Colonic mucosa (tissue), 4 donors: Measurements from ENCODE around the gene DIP2C. TPM values are rescaled to one million over a fixed set of nuclear protein-coding genes. Genes with fewer than 3 reads are reported as not detected.

Experiments used
- DNase-seq: peaks from one replicate; pipeline ENCODE4 v3.0.0-alpha.2; 2020
- H3K27ac ChIP-seq: fragments of 200-600 bp; one replicate; pipeline ENCODE4 v1.8.0; 2021
- H3K27me3 ChIP-seq: fragments of 200-600 bp; one replicate; pipeline ENCODE4 v1.8.0; 2021
- H3K36me3 ChIP-seq: fragments of 200-600 bp; one replicate; pipeline ENCODE4 v1.8.0; 2021
- H3K4me1 ChIP-seq: fragments of 200-600 bp; one replicate; pipeline ENCODE4 v1.8.0; 2021; ENCODE audit warnings: mild to moderate bottlenecking
- H3K4me3 ChIP-seq: fragments of 200-600 bp; one replicate; pipeline ENCODE4 v1.8.0; 2021
- H3K9ac ChIP-seq, 2 donors: one replicate each; pipeline ENCODE4 v1.7.0; 2013; ENCODE audit warnings: control low read depth in 2 of 2, low read depth in 2 of 2, low read length in 2 of 2
- H3K9me3 ChIP-seq: fragments of 200-600 bp; one replicate; pipeline ENCODE4 v1.8.0; 2021
- intact Hi-C: fragments of 100-400 bp; cut with DNase I; formaldehyde crosslinking; loops from one replicate; pipeline ENCODE4 v1.14.1; 2022
- total RNA-seq, 2 donors: library from RNA; stranded (reverse); fragmentation: NEBNext Ultra II Directional in 1 of 2; extraction: Animal tissue kit (Norgen Biotek cat#: 25700) in 1 of 2; gene quantifications; one replicate each; pipeline ENCODE4 v1.2.1, GENCODE V29; 2021
- TF ChIP-seq, protein P1 (sequence below): fragments of 200-600 bp; IDR thresholded peaks from one replicate; pipeline ENCODE4 v1.8.0; 2022; ENCODE audit warnings: antibody characterized with exemption, mild to moderate bottlenecking
- donor health status: healthy.
- donor health status: DM: no; HTN: no; CAD: no.
- donor health status: DM: no; HTN: no; CAD: no.

The DIP2C gene
- total RNA-seq, 2 donors from 2014 or later = 7.6 to 11.2 TPM

DNA sequence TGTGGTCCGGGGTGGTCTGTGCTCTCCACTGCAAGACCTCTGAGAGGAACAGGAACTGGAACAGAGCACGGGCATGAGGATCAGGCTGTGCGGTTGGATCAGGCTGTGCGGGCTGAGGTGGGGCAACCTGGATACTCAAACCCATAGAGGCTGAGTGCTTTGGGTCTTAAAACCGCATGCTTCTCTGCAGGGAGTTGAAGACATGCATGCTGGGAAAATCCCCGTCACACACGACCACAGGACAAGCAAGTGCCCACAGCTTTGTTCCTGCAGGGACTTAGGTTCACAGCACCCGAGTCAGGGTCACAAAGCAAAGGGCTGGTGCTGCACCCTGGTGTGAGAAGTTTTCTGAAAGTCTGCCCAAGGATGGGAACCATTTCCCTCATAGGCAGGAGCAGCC is 333.0 kb downstream of the DIP2C start:
- intact Hi-C loops = no loop called here
- no peaks in the 10 kb centered on the region for H3K4me1 ChIP-seq
- no peak for DNase-seq
- TF ChIP-seq, protein P1, sequence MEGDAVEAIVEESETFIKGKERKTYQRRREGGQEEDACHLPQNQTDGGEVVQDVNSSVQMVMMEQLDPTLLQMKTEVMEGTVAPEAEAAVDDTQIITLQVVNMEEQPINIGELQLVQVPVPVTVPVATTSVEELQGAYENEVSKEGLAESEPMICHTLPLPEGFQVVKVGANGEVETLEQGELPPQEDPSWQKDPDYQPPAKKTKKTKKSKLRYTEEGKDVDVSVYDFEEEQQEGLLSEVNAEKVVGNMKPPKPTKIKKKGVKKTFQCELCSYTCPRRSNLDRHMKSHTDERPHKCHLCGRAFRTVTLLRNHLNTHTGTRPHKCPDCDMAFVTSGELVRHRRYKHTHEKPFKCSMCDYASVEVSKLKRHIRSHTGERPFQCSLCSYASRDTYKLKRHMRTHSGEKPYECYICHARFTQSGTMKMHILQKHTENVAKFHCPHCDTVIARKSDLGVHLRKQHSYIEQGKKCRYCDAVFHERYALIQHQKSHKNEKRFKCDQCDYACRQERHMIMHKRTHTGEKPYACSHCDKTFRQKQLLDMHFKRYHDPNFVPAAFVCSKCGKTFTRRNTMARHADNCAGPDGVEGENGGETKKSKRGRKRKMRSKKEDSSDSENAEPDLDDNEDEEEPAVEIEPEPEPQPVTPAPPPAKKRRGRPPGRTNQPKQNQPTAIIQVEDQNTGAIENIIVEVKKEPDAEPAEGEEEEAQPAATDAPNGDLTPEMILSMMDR = no peak
- H3K27ac ChIP-seq = no peak overlapping the region
- no peak overlapping the region for H3K4me3 ChIP-seq
- no peaks in the 10 kb centered on the region for H3K27me3 ChIP-seq
- H3K9ac ChIP-seq = no peak overlapping the region
- H3K36me3 ChIP-seq = no peaks in the 10 kb centered on the region
- H3K9me3 ChIP-seq = no peaks in the 10 kb centered on the region

DNA sequence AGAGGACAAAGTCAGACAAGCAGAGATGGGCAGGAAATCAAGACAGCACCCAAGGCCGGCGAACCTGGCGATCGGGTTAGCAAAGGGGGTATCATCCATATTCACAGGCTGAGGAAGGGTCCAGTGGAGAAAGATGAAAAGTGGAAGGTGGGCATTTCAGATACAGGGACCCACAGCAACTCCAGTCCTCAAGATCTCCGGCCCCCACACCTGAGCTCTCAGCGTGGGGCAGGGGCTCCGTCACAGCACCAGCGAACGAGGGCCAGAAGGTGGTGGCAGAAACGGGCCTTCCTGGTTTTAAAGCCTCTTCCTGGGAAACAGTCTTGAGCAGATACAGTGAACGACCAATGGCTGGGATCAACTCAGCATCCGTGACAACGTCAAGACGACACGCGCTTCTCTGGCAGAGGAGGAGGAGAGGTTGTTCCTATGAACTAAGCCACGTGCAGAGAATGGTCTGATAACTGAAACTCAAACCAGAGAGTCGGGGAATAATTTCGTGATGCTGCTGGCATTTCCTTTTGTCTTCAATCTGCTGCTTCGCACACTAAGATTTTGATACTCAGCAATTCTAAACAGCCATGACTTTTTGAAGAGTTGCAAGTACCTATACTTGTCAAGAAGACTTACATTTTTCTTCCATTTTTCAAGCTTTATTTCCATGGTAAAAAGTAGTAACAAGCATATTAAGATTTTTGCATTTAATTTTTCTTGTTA is 334.4 kb downstream of the DIP2C start:
- Histone ChIP-seq H3K9ac (no peak overlapping the region), H3K4me1 (no peaks in the 10 kb centered on the region), H3K36me3 (no peaks in the 10 kb centered on the region), H3K27ac (no peak overlapping the region), H3K9me3 (no peaks in the 10 kb centered on the region), H3K4me3 (no peak overlapping the region), H3K27me3 (no peaks in the 10 kb centered on the region)
- no peak for DNase-seq
- TF ChIP-seq, protein P1 = no peak
- intact Hi-C loops = no loop called here

DNA sequence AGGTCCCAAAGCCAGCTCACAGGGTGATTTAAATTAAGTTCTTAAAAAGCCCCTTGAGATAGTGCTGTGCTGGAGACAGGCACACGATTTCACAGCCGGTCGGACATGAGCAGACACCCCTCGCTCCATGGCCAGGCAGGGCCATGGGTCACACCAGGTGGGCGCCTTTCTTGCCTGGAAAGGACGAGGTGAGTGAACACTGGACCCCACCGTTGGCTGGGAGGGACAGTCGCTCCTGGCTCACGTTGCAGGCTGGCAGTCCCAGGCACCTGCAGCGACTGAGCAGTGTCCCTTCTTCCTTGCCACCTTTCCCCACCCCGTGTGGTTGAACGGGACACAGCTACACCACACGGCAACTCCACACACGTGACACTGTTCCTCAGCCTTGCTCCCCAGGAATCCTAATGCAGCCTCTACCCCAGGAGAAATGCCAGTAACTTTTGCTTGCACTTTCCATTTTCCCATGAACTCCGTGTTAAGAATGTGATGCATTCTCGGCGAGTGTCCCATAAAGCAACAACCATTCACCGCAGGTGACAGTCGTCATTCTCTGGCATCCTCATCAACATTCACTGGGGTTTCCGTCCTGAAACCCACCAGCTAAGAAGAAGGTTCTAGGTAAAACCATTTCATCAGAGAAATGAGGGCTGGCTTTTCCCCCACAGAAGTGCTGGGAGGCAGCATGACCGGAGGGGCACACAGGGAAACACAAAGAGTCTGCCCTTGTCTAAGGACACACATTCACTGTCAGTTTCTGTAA is 336.8 kb downstream of the DIP2C start:
- H3K27me3 ChIP-seq = no peaks in the 10 kb centered on the region
- H3K9ac ChIP-seq = no peak overlapping the region
- H3K36me3 ChIP-seq = no peaks in the 10 kb centered on the region
- TF ChIP-seq, protein P1 = no peak
- H3K4me1 ChIP-seq = no peaks in the 10 kb centered on the region
- no peak overlapping the region for H3K4me3 ChIP-seq
- DNase-seq = no peak
- H3K9me3 ChIP-seq = no peaks in the 10 kb centered on the region
- H3K27ac ChIP-seq = no peak overlapping the region
- intact Hi-C loops = no loop called here

- no peak for DNase-seq
- Histone ChIP-seq H3K27me3 (no peaks in the 10 kb centered on the region), H3K4me3 (no peak overlapping the region), H3K9ac (no peak overlapping the region), H3K27ac (no peak overlapping the region), H3K36me3 (no peaks in the 10 kb centered on the region), H3K4me1 (no peaks in the 10 kb centered on the region), H3K9me3 (no peaks in the 10 kb centered on the region)
- intact Hi-C loops = no loop called here
- TF ChIP-seq, protein P1 = no peak
These were observed 337.6 kb downstream of the DIP2C start for GRCh38 chr10:351770-352334.

GRCh38 chr10:350981-351501 is 338.4 kb downstream of the DIP2C start:
- DNase-seq = no peak
- no peaks in the 10 kb centered on the region for H3K9me3 ChIP-seq
- no peaks in the 10 kb centered on the region for H3K36me3 ChIP-seq
- intact Hi-C loops = no loop called here
- H3K4me1 ChIP-seq = no peaks in the 10 kb centered on the region
- no peak overlapping the region for H3K9ac ChIP-seq
- TF ChIP-seq, protein P1 = no peak
- no peak overlapping the region for H3K27ac ChIP-seq
- no peaks in the 10 kb centered on the region for H3K27me3 ChIP-seq
- no peak overlapping the region for H3K4me3 ChIP-seq
